HEK293T (cell line): ENCODE results near the gene TXLNA.

Experiments
- CTCF ChIA-PET: fragments of 350-600 bp; formaldehyde crosslinking; extraction: SDS; loops from one replicate; lab custom pipeline; 2021; ENCODE audit warnings: antibody characterized with exemption, inconsistent platforms; lab: Yijun Ruan, JAX
- POLR2A ChIA-PET: fragments of 350-600 bp; formaldehyde crosslinking; extraction: SDS; loops from one replicate; lab custom pipeline; 2020; ENCODE audit warnings: antibody characterized with exemption, inconsistent platforms; lab: Yijun Ruan, JAX
- DNase-seq: peaks from one replicate; pipeline ENCODE4 v3.0.0; 2012; ENCODE audit warnings: mixed read lengths; ENCODE audit errors: extremely low spot score
- ARNT ChIP-seq: fragments of 450-650 bp; IDR thresholded peaks from 2 replicates; pipeline ENCODE4 v1.6.1; 2017; ENCODE audit warnings: mild to moderate bottlenecking
- BHLHE40 ChIP-seq: fragments of 450-650 bp; IDR thresholded peaks from 2 replicates; pipeline ENCODE4 v1.6.1; 2016; ENCODE audit warnings: mild to moderate bottlenecking, moderate library complexity, borderline replicate concordance
- CTBP1 ChIP-seq: fragments of 450-650 bp; IDR thresholded peaks from 2 replicates; pipeline ENCODE4 v1.6.1; 2016; ENCODE audit warnings: borderline replicate concordance
- ELF4 ChIP-seq: fragments of 450-650 bp; IDR thresholded peaks from 2 replicates; pipeline ENCODE4 v1.6.1; 2017; ENCODE audit warnings: antibody characterized with exemption
- FOXA1 ChIP-seq: fragments of 450-650 bp; IDR thresholded peaks from 2 replicates; pipeline ENCODE4 v1.6.1; 2016; ENCODE audit warnings: mild to moderate bottlenecking
- FOXK2 ChIP-seq: fragments of 450-650 bp; IDR thresholded peaks from 2 replicates; pipeline ENCODE4 v1.6.1; 2016; ENCODE audit warnings: mild to moderate bottlenecking
- FOXM1 ChIP-seq: fragments of 450-650 bp; IDR thresholded peaks from 2 replicates; pipeline ENCODE4 v1.6.1; 2017; ENCODE audit warnings: mild to moderate bottlenecking, borderline replicate concordance
- HDGF ChIP-seq: fragments of 450-650 bp; IDR thresholded peaks from 2 replicates; pipeline ENCODE4 v1.6.1; 2017; ENCODE audit warnings: antibody characterized with exemption, borderline replicate concordance
- L3MBTL2 ChIP-seq: fragments of 450-650 bp; conservative IDR thresholded peaks from 2 replicates; pipeline ENCODE4 v1.6.1; 2016; ENCODE audit warnings: mild to moderate bottlenecking
- LEF1 ChIP-seq: fragments of 450-650 bp; IDR thresholded peaks from 2 replicates; pipeline ENCODE4 v1.6.1; 2017; ENCODE audit warnings: mild to moderate bottlenecking, borderline replicate concordance
- NFRKB ChIP-seq: fragments of 450-650 bp; IDR thresholded peaks from 2 replicates; pipeline ENCODE4 v1.6.1; 2016; ENCODE audit warnings: mild to moderate bottlenecking, moderate library complexity
- SP1 ChIP-seq: fragments of 450-650 bp; IDR thresholded peaks from 2 replicates; pipeline ENCODE4 v1.6.1; 2017
- SUZ12 ChIP-seq: fragments of 450-650 bp; IDR thresholded peaks from 2 replicates; pipeline ENCODE4 v1.6.1; 2016; ENCODE audit warnings: mild to moderate bottlenecking
- TARDBP ChIP-seq: fragments of 450-650 bp; IDR thresholded peaks from 2 replicates; pipeline ENCODE4 v1.6.1; 2016
- ZNF384 ChIP-seq: fragments of 450-650 bp; IDR thresholded peaks from 2 replicates; pipeline ENCODE4 v1.6.1; 2016
- TF ChIP-seq, protein P1 (sequence below): fragments of 450-650 bp; IDR thresholded peaks from 2 replicates; pipeline ENCODE4 v1.6.1; 2016

TXLNA gene

DNA sequence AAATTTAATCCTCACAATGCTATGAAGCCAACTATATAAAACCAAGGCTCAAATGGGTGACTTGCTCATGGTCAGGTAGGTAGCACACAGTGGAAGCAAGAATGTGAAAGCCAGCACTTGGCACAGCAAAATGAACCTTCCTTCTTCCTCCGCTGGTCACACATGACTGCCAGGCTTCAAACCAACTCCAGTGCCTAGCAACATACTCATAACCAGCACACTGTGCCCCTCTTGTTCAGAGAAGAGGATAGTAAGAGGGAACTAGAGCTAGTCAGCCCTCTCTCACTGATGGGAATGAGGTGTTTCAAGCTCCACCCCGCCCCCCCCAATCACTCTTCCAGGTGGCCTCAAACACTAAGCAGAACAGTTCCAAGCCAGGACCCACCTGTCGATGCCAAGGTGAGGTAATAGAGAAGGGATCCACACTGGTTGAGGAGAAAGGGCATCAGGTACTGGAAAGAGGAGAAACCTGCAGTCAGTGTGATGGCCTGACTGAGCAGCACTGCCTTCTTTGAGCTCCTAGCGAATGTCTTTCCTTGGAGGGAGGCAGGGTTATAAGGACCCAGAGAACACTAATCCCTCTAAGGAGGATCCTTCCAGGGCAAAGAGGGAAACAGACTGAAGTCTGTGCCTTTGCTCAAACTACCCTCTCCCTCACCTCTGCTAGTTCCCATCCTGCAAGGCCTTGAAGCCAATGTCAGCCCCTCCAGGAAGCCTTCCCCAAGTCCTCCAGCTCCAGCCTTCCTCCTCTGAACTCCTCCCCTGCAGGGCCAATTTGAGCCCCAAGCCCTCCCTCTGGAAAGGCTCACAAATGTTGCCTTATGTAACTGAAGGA is 41.5 kb downstream of the TXLNA start:
- TF ChIP-seq HDGF (no peak), NFRKB (no peak), ARNT (no peak)
- CTCF ChIA-PET, result interaction anchor here (1.0 kb wide), 1 partner anchor 10 kb away, joined by 3 read pairs; no protein-coding TSS in a partner anchor
- POLR2A ChIA-PET, result interaction anchor here (0.6 to 3.4 kb wide), 3 partner anchors 12 to 113 kb away, joined by 3 to 10 read pairs (median 3); partner anchors contain the start of gene IQCC
- no peak for DNase-seq

DNA sequence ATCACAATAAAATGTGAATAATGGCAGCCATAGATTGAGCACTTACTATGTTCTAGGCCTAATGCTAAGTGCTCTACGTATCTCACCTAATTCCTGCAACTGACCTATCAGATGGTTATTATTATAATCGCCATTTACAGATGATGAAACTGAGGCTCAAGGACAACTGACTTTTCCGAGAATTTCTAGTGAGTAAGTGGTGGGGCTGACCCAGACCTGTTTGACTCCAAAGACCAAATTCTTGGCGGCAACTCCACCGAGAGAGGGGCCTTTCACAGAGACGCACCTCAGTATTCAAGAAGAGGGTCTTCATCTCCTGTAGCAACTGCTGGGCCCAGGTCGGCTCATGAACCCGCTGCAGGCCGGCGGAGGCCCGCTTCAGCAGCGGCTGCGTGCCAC is 42.1 kb downstream of the TXLNA start:
- TF ChIP-seq ARNT, result no peak
- TF ChIP-seq L3MBTL2, result no peak
- no peak for TF ChIP-seq SP1
- TF ChIP-seq, protein P1, sequence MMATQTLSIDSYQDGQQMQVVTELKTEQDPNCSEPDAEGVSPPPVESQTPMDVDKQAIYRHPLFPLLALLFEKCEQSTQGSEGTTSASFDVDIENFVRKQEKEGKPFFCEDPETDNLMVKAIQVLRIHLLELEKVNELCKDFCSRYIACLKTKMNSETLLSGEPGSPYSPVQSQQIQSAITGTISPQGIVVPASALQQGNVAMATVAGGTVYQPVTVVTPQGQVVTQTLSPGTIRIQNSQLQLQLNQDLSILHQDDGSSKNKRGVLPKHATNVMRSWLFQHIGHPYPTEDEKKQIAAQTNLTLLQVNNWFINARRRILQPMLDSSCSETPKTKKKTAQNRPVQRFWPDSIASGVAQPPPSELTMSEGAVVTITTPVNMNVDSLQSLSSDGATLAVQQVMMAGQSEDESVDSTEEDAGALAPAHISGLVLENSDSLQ, result no peak
- TF ChIP-seq ZNF384, result no peak
- TF ChIP-seq SUZ12, result no peak
- no peak for TF ChIP-seq FOXK2
- TF ChIP-seq BHLHE40, result no peak
- no peak for TF ChIP-seq HDGF
- no peak for TF ChIP-seq TARDBP
- no peak for TF ChIP-seq FOXA1
- TF ChIP-seq ELF4, result no peak
- TF ChIP-seq CTBP1, result no peak
- no peak for TF ChIP-seq FOXM1
- TF ChIP-seq NFRKB, result no peak
- TF ChIP-seq LEF1, result no peak
- POLR2A ChIA-PET, result interaction anchor here (3.4 kb wide), 1 partner anchor 16 kb away, joined by 10 read pairs; the partner anchor contains the start of gene IQCC
- CTCF ChIA-PET, result interaction anchor here (1.0 kb wide), 1 partner anchor 9 kb away, joined by 3 read pairs; no protein-coding TSS in a partner anchor
- no peak for DNase-seq

DNA sequence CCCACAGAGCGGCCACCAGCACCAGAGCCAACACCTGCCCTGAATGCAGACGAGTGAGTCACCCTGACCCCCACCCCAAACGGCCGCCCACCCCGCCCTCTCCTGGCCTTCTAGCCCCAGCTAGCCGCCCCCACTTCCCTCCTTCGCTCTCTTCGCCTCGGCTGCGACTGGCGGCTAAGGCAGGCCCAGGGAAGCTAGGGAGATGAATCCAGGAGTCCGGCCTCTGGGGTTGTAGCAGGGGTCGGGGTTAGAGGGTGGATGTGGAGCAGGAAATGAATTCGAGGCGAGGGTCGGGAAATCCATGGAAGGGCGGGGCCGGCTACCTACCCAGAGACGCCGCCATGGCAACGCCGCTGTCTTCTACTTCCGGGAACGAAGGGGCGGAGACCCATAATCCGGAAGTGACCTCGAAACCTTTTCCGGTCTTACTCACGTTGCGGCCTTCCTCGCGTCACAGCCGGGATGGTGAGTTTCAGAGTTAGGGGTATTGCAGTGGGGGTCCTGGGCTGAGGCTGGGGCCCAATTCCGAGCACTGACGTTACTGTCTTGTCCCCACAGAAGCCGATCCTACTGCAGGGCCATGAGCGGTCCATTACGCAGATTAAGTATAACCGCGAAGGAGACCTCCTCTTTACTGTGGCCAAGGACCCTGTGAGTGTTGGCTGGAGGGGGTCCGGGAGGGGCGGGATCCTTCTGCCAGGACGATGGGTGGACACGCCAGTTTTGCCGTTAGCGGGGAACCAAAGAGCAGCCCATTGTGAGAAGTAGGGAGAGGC is 42.7 kb downstream of the TXLNA start, which contains the start of the genes EIF3I and TMEM234:
TSS of gene EIF3I (plus strand) at position 428 of the 776 bp plus-strand sequence. CDS start at position 463, 35 bp downstream.
TSS of gene TMEM234 (minus strand) at position 374 of the 776 bp plus-strand sequence. CDS start at position 343, 31 bp downstream.
- TF ChIP-seq L3MBTL2 (peak; percentile 52; the same call in 1 of the 2 replicates), ELF4 (peak; percentile 97), ZNF384 (no peak)
- peak; percentile 100 for DNase-seq
- POLR2A ChIA-PET, result interaction anchor here (0.6 to 3.4 kb wide), 4 partner anchors 14 to 150 kb away, joined by 3 to 10 read pairs (median 4); partner anchors contain the start of genes DCDC2B and IQCC
- CTCF ChIA-PET, result interaction anchor here (1.0 kb wide), 1 partner anchor 9 kb away, joined by 3 read pairs; no protein-coding TSS in a partner anchor

DNA sequence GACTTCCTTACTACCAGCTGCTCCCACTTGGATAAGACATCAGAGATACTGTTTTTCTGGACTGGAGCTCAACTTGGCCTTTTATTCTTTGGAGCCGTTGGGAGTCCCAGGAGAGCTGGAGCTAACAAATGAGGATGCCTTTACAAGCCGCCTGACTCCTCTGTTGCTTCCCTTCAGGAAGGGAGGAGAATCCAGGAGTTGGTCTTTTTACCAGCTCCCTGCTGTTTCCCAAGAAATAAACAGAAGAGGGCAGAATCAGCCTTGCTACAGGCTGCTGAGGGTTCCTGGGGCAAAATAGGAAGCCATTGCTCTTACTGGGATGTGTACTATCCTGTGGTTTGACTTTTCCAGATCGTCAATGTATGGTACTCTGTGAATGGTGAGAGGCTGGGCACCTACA is 44.2 kb downstream of the TXLNA start:
- POLR2A ChIA-PET, result interaction anchor here (1.9 kb wide), 1 partner anchor 12 kb away, joined by 5 read pairs; no protein-coding TSS in a partner anchor
- CTCF ChIA-PET, result no interaction called here
- no peak for TF ChIP-seq CTBP1
- TF ChIP-seq, protein P1, result no peak
- TF ChIP-seq ARNT, result no peak
- no peak for TF ChIP-seq BHLHE40
- no peak for TF ChIP-seq SP1
- TF ChIP-seq NFRKB, result no peak
- TF ChIP-seq SUZ12, result no peak
- no peak for TF ChIP-seq L3MBTL2
- no peak for TF ChIP-seq FOXA1
- TF ChIP-seq ELF4, result no peak
- no peak for TF ChIP-seq HDGF
- TF ChIP-seq TARDBP, result no peak
- no peak for DNase-seq

DNA sequence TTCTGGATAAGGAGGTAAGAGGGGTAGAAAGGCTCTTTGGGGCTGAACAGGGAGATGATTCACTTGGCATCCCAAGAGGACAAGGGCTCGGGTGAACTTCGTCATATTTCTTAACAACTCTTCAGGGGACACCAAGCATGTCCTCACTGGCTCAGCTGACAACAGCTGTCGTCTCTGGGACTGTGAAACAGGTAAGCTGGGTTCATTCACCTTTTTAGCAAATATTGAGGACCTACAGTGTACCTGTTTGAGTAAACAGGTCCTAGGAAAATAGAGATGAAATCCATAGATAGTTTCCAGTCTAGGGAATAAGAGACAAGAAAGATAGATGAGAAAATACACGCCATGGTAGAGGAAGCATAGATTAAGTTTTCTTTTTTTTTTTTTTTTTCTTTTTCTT is 44.8 kb downstream of the TXLNA start:
- no peak for DNase-seq
- TF ChIP-seq FOXM1, result no peak
- TF ChIP-seq ELF4, result no peak
- no peak for TF ChIP-seq SUZ12
- no peak for TF ChIP-seq BHLHE40
- TF ChIP-seq ARNT, result no peak
- TF ChIP-seq SP1, result no peak
- no peak for TF ChIP-seq CTBP1
- TF ChIP-seq LEF1, result no peak
- no peak for TF ChIP-seq FOXK2
- TF ChIP-seq NFRKB, result no peak
- no peak for TF ChIP-seq ZNF384
- no peak for TF ChIP-seq TARDBP
- no peak for TF ChIP-seq FOXA1
- TF ChIP-seq, protein P1, result no peak
- no peak for TF ChIP-seq HDGF
- TF ChIP-seq L3MBTL2, result no peak
- ChIA-PET CTCF (no interaction called here), POLR2A (no interaction called here)
